ENCODE data around the gene PCBD2. TPM values are rescaled to one million over a fixed set of nuclear protein-coding genes. Genes with fewer than 3 reads are reported as not detected.
"Not testable (repeated sequence)": the region's sequence is repeated elsewhere in the genome, so short reads cannot be mapped to it uniquely, and the experiment has no call there.

Gene PCBD2
- total RNA-seq, 1 donor from 2014 or later, result 4.6 TPM

- DNase-seq (ENCODE audit: low read depth, low spot score), result no peak
Observed at GRCh38 chr5:134905246-134905996, 490 bp downstream of the PCBD2 start.

GRCh38 chr5:134906811-134907210 lies 1.9 kb downstream of the PCBD2 start:
- no peak for DNase-seq (ENCODE audit: low read depth, low spot score)

GRCh38 chr5:134910752-134911151 lies 5.8 kb downstream of the PCBD2 start:
- not testable (repeated sequence) for DNase-seq (ENCODE audit: low read depth, low spot score)

GRCh38 chr5:134911285-134912206 lies 6.6 kb downstream of the PCBD2 start:
- DNase-seq (ENCODE audit: low read depth, low spot score), result no peak

- no peak for DNase-seq (ENCODE audit: low read depth, low spot score)
Observed at GRCh38 chr5:134913254-134913653, 8.3 kb downstream of the PCBD2 start.

DNA sequence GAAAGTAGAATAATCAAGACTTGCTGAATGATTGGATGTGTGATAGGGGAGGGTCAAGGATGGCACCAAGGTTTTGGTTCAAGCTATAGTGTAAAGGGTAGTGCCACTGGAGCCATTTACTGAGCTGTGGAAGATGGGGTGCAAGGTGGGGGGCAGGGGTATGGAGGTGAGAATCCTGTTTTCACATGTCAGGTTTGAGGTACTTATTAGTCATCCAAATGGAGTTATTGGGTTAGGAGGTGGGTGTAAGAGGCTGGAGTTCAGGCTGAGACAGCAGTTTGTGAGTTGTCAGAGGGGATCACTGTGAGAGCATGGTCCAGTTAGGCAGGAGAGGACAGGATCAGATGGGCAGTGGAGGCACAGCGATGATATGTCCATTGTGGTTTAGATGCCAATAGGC lies 8.9 kb downstream of the PCBD2 start:
- DNase-seq (ENCODE audit: low read depth, low spot score), result no peak

DNA sequence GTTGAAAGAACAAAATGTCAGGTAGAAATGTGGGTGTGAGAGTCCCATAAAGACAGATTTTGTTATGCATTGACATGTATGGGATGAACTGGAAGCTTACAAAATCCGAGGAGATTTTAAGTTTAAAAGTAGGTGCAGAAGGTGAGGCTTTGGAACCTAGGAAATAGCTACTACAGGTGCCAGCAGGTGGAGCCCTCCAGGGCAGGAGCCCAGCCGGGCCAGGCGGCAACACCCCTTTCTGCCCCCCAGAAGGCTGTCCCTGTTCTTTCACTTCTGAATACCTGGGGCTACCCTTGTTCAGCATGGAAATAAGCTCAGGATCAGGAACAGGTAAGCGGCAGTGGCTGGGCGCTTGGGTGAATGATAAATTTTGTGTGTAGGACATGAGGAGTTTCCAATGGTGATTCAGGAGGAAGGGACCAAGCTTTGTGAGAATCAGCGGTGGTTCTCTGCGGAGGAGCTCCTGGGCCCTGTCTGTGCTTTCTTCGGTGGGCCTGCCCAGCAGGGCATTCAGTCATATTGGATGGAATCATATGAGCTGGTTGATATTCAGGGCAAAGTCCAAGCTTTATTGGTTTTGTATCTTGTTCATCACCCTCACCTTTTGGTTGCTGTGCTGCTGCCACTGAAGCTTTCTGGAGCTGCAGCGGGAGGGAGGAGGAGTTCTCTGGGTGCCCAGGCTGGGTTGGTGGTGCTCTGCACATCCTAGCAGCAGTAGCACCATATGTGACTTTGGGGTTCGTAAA lies 12.3 kb downstream of the PCBD2 start:
- no peak for DNase-seq (ENCODE audit: low read depth, low spot score)

DNA sequence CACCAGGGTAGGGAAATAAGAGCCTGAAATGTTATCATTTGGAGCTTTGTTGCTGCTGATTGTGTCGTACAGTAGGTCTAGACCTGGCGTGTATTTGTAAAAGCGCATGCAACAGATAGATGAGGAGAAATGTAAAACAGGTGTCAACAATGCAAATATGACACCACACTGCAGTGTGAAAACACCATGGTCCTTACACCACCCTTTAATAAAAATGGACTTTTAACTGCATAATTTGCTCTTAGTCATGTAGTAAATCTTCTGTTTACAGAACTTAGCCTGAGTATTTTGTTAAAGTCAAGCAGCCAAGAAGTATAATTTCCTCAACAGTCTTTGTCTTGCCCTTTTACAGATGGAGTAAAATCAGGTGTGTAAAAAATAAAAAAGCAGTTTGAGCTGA lies 13.9 kb downstream of the PCBD2 start:
- no peak for DNase-seq (ENCODE audit: low read depth, low spot score)

- no peak for DNase-seq (ENCODE audit: low read depth, low spot score)
Observed at GRCh38 chr5:134920848-134921575, 16.1 kb downstream of the PCBD2 start.

DNA sequence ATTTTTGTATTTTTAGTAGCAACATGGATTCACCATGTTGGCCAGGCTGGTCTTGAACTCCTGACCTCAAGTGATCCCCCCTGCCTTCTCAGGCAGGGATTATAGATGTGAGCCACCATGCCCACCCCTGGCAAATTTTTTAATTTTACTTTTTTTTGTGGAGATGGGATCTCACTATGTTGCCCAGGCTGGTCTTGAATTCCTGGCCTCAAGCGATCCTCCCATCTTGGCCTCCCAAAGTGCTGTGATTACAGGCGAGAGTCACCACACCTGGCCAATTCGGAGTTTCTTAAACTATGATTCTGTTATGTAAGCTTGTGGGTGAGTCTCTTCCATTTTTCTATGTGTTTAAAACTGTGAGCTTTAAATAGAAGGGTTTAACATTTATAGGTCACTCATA lies 27.6 kb downstream of the PCBD2 start:
- DNase-seq (ENCODE audit: low read depth, low spot score), result no peak

DNA sequence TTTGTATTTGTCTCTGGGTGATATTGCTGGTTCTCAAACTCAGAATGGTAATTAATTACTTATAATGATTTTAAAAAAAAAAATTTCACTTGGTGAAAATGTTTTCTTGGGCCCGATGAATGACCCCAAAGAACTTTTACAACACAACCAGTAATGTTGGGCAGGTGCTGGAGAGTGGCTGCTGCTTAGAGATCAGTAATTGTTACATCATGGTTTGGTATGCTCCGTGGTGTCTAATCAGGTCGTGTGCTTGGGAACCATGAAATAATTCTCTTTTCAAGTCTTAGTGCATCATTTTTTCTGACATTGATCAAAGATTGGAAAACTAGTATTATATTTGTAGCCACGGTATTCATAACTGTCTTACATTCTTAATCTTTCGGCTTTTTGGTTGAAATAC lies 29.3 kb downstream of the PCBD2 start:
- no peak for DNase-seq (ENCODE audit: low read depth, low spot score)

DNA sequence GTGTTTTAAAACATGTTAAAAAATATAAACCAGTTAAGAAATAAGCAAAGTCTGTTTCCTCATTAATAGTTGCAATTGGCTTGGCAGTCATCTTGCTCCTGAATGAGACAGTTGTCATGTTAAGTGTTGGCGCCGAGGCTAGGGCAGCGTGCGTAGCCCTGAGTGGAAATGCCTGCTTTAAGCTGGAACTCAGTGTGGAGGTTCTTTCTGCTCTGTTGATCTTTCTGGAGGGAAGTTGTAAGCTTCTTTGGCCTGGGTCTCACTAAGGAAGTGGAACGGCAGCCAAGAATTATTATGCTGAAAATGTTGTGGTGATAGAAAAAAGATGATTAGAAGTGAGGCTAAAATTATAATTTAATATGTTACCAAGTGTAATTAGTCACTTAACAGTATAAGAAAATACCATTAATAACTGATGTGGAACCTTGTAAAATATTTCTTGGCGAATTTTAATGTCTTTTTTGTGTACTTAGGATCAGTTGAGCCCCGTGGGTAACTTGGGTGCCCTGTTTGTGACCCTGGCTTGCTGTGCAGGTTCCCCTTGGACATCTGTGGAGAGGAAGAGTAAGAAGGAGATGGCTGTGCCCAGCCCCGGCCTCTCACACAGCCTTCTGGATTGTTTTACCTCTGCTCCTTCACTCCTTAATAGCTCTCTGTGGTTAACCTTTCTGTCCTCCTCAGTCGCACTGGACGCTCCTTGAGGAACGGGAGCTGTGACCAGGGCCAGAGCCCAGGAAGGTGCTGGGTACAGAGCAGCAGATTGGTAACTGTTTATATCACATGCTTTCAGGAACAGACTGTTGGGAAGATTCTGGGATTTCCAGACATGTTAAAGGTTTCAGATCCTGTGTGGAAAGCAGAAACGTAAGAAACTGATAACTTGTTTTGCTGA lies 31.0 kb downstream of the PCBD2 start:
- no peak for DNase-seq (ENCODE audit: low read depth, low spot score)

- DNase-seq (ENCODE audit: low read depth, low spot score), result no peak
Observed at GRCh38 chr5:134937526-134937925, 32.6 kb downstream of the PCBD2 start.

- DNase-seq (ENCODE audit: low read depth, low spot score), result no peak
Observed at GRCh38 chr5:134938030-134938429, 33.1 kb downstream of the PCBD2 start.

- no peak for DNase-seq (ENCODE audit: low read depth, low spot score)
Observed at GRCh38 chr5:134939500-134939899, 34.6 kb downstream of the PCBD2 start.

DNA sequence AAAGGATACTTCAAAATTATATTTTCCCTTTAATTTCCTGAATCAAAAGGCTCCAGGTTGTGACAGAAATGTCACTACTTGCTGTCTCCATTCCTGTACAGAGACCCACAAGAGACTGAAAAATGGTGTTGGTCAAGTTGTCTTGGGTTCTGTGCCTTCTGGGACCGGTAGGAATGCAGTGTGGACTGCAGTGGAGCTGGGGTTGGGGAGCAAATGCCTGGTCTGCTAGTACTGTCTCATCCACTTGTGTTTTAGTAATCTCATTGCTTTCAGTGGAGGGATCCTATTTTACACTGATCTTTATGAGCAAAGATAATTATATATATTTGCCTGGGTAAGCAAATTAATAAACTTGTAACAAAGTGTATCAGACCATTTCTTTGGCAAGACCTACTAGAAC lies 38.6 kb downstream of the PCBD2 start:
- no peak for DNase-seq (ENCODE audit: low read depth, low spot score)

GRCh38 chr5:134944630-134945029 lies 39.7 kb downstream of the PCBD2 start:
- DNase-seq (ENCODE audit: low read depth, low spot score), result no peak

DNA sequence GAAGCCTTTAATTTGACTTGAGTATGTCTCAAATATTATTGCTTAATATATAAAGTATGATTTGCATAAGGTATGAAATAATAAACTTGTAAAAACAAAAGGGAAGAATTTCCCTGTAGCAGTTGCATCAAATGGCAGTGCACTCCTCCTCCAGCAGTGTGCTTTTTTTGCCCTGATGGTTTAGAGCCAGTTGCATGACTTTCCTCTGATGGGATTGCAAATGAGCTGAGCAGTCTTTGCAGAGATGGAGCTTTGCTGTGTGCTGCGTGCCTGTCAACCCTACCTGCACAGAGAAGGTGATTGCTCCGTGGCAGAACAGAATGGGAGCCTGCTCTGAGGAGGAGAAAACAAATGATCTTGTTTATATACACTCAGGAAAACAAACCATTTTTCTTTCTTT lies 40.1 kb downstream of the PCBD2 start:
- no peak for DNase-seq (ENCODE audit: low read depth, low spot score)

GRCh38 chr5:134948911-134949310 lies 44.0 kb downstream of the PCBD2 start:
- peak; percentile 10 for DNase-seq (ENCODE audit: low read depth, low spot score)

DNA sequence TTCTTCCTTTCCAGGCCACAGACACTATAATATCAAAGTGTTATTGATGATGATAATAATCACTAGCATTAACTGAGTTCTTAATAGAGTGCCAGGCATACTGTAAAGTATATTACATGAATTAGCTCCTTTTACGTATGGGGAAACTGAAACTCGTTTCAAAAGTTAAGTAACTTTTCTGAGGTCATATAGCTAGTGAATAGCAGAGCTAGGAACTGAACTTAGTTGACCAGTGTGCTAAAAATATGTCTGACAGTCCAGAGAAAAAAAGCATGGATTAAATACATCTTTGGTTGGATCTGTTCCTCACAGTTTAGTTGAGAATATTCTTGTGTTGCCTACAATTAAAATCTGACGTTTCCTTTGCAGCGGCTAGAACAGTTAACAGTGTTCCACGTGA lies 44.4 kb downstream of the PCBD2 start:
- DNase-seq (ENCODE audit: low read depth, low spot score), result no peak
